PFSK-1 (cell line): ENCODE results near the gene PDE8A.

Experiments
- FOXP2 ChIP-seq: optimal IDR thresholded peaks from 2 replicates; pipeline ENCODE3; 2011; ENCODE audit warnings: borderline replicate concordance, control low read depth, inconsistent platforms; ENCODE audit not compliant: insufficient read depth; ENCODE audit errors: extremely low read length, extremely low read depth
- POLR2AphosphoS5 ChIP-seq: IDR thresholded peaks from 2 replicates; pipeline ENCODE4 v1.6.1; 2012; ENCODE audit warnings: low read depth, mild to moderate bottlenecking, control low read depth, low read length, moderate library complexity
- REST ChIP-seq, 2 experiments: IDR thresholded peaks; 2 replicates each; pipeline versions ENCODE4 v1.6.1 to v1.8.0; 2011 to 2012; ENCODE audit warnings: low read depth in 2 of 2, low read length in 2 of 2, control low read depth in 1 of 2, inconsistent platforms in 1 of 2, mild to moderate bottlenecking in 1 of 2, moderate library complexity in 1 of 2; ENCODE audit not compliant: insufficient read depth in 1 of 2
- SIN3A ChIP-seq: IDR thresholded peaks from 2 replicates; pipeline ENCODE4 v1.6.1; 2012; ENCODE audit warnings: mild to moderate bottlenecking, low read length, moderate library complexity, borderline replicate concordance; ENCODE audit not compliant: insufficient read depth
- TAF1 ChIP-seq: IDR thresholded peaks from 2 replicates; pipeline ENCODE4 v1.6.1; 2012; ENCODE audit warnings: low read length, control low read depth, borderline replicate concordance; ENCODE audit not compliant: insufficient read depth

DNA sequence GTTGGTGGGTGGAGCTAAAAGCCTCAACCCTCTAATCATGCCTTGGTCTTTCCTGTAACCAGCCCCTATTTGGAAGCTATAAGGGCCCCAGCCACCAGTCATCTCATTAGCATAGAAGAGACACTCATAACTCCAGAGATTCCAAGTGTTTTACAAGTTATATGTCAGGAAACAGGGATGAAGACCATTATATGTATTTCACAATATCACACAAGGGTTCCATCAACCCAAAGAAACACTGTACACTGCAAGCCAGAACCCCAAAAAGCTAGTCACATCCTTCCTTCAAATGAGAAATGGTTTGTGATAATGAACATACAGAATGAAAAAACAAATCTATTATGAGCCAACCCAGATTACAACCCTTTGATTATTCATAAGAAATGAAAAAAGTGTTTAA, 175.7 kb downstream of the PDE8A start:
- TF ChIP-seq POLR2AphosphoS5 (no peak), TAF1 (no peak), REST (IDR thresholded peaks at IDR 0.05; ENCODE audit: insufficient read depth in 1 of 2, low read depth in 2 of 2, low read length in 2 of 2) (no peak), SIN3A (no peak), FOXP2 (no peak)
